Measurements from ENCODE around the gene GXYLT2.
"Not testable (repeated sequence)": the region's sequence is repeated elsewhere in the genome, so short reads cannot be mapped to it uniquely, and the experiment has no call there.

The GXYLT2 gene

GRCh38 chr3:72976281-72976741 is 88.5 kb downstream of the GXYLT2 start:
- DNase-seq, result no peak

GRCh38 chr3:72977060-72977808 is 89.4 kb downstream of the GXYLT2 start:
- peak in 2 of 5 experiments; percentile 2 to 84 for DNase-seq

GRCh38 chr3:72982609-72983366 is 94.9 kb downstream of the GXYLT2 start:
- DNase-seq, result no peak

- no peak for DNase-seq
Observed at GRCh38 chr3:72985576-72985975, 97.7 kb downstream of the GXYLT2 start.

- DNase-seq, result no peak
Observed at GRCh38 chr3:72990701-72991395, 103.0 kb downstream of the GXYLT2 start.

GRCh38 chr3:72991522-72991921 is 103.7 kb downstream of the GXYLT2 start:
- DNase-seq, result no peak

GRCh38 chr3:72993391-72993790 is 105.5 kb downstream of the GXYLT2 start:
- no peak for DNase-seq

- DNase-seq, result no peak
Observed at GRCh38 chr3:72995337-72995736, 107.5 kb downstream of the GXYLT2 start.

GRCh38 chr3:72996121-72996472 is 108.3 kb downstream of the GXYLT2 start:
- no peak for DNase-seq

- DNase-seq, result peak; percentile 82 to 97 (median 89)
Observed at GRCh38 chr3:72996473-72997333, 108.9 kb downstream of the GXYLT2 start, which contains the start of gene PPP4R2. PPP4R2 (plus strand) TSS chr3:72996811; CDS start chr3:72997038, 227 bp downstream.

GRCh38 chr3:72997421-72997961 is 109.6 kb downstream of the GXYLT2 start:
- peak in 4 of 5 experiments; percentile 5 to 77 (median 30) for DNase-seq

GRCh38 chr3:72998466-72998865 is 110.6 kb downstream of the GXYLT2 start:
- DNase-seq, result no peak

- DNase-seq, result peak in 1 of 5 experiments; percentile 74
Observed at GRCh38 chr3:72999951-73000350, 112.1 kb downstream of the GXYLT2 start.

- not testable (repeated sequence) for DNase-seq
Observed at GRCh38 chr3:73003050-73003449, 115.2 kb downstream of the GXYLT2 start.

GRCh38 chr3:73004316-73004715 is 116.5 kb downstream of the GXYLT2 start:
- DNase-seq, result no peak

GRCh38 chr3:73007992-73008712 is 120.3 kb downstream of the GXYLT2 start:
- DNase-seq, result no peak

GRCh38 chr3:73009008-73009407 is 121.2 kb downstream of the GXYLT2 start:
- DNase-seq, result no peak

GRCh38 chr3:73009750-73010149 is 121.9 kb downstream of the GXYLT2 start:
- DNase-seq, result no peak

- DNase-seq, result no peak
Observed at GRCh38 chr3:73010158-73010557, 122.3 kb downstream of the GXYLT2 start.

GRCh38 chr3:73018298-73018697 is 130.5 kb downstream of the GXYLT2 start:
- DNase-seq, result no peak

GRCh38 chr3:73018790-73019441 is 131.1 kb downstream of the GXYLT2 start:
- DNase-seq, result no peak
